SU-DHL-6 (cell line): ENCODE data around the gene EBPL.
A peak's percentile ranks its signal among the peaks of the same experiment; 100 is the strongest.

Experiments
- H2AFZ ChIP-seq: fragments of 200-600 bp; sonication (generic); 2 replicates; pipeline ENCODE4 v1.6.1; 2014; ENCODE audit warnings: low read depth, mild to moderate bottlenecking, moderate library complexity, mixed read lengths, antibody characterized with exemption, low read length; ENCODE audit not compliant: severe bottlenecking
- H3F3A ChIP-seq: fragments of 200-600 bp; shearing (Covaris generic); 2 replicates; pipeline ENCODE4 v1.6.0; 2016; ENCODE audit warnings: antibody characterized with exemption, mild to moderate bottlenecking; ENCODE audit not compliant: insufficient read depth
- H3K27ac ChIP-seq: fragments of 200-600 bp; sonication (generic); 2 replicates; pipeline ENCODE4 v1.5.1; 2016; ENCODE audit warnings: low read depth, mild to moderate bottlenecking, low read length, moderate library complexity, mixed read lengths
- H3K27me3 ChIP-seq: fragments of 200-600 bp; sonication (generic), shearing (Covaris generic); 2 replicates; pipeline ENCODE4 v1.6.0; 2014; ENCODE audit warnings: mild to moderate bottlenecking, low read length
- H3K36me3 ChIP-seq: fragments of 200-600 bp; sonication (generic); 2 replicates; pipeline ENCODE4 v1.6.1; 2014; ENCODE audit warnings: mild to moderate bottlenecking, low read length, mixed read lengths
- H3K4me2 ChIP-seq: fragments of 300-600, 200-600 bp; shearing (Covaris generic), sonication (generic); 2 replicates; pipeline ENCODE4 v1.6.0; 2014; ENCODE audit warnings: low read length, low read depth, mild to moderate bottlenecking; ENCODE audit not compliant: poor library complexity, severe bottlenecking
- H3K4me3 ChIP-seq: fragments of 200-600 bp; sonication (generic); 2 replicates; pipeline ENCODE4 v1.5.1; 2014; ENCODE audit warnings: antibody characterized with exemption, low read length, mild to moderate bottlenecking, mixed read lengths; ENCODE audit not compliant: insufficient read depth, poor library complexity, severe bottlenecking
- H3K79me2 ChIP-seq: fragments of 200-600 bp; sonication (generic); 2 replicates; pipeline ENCODE4 v1.6.1; 2014; ENCODE audit warnings: mild to moderate bottlenecking, low read length, moderate library complexity; ENCODE audit not compliant: insufficient read depth
- H3K9ac ChIP-seq: fragments of 200-600 bp; sonication (generic); 2 replicates; pipeline ENCODE4 v1.7.0; 2014; ENCODE audit warnings: mild to moderate bottlenecking, low read length
- H3K9me2 ChIP-seq: fragments of 200-600 bp; sonication (generic); replicated peaks from 2 replicates; pipeline ENCODE4 v1.6.1; 2014; ENCODE audit warnings: low read length; ENCODE audit not compliant: insufficient read depth
- H3K9me3 ChIP-seq: fragments of 200-600 bp; sonication (generic); 2 replicates; pipeline ENCODE4 v1.6.1; 2014; ENCODE audit warnings: low read length, mixed read lengths; ENCODE audit not compliant: insufficient read depth
- H4K20me1 ChIP-seq: fragments of 200-600 bp; sonication (generic); 2 replicates; pipeline ENCODE4 v1.6.1; 2014; ENCODE audit warnings: low read depth, mild to moderate bottlenecking, antibody characterized with exemption, low read length, moderate library complexity, mixed read lengths
- CTCF ChIP-seq: fragments of 200-600 bp; sonication (generic); IDR thresholded peaks from one replicate; pipeline ENCODE4 v1.5.1; 2017; ENCODE audit warnings: antibody characterized with exemption, mild to moderate bottlenecking, low read length, moderate library complexity; ENCODE audit not compliant: insufficient read depth, poor library complexity, severe bottlenecking
- EZH2phosphoT487 ChIP-seq: fragments of 200-600 bp; sonication (generic), shearing (Covaris generic); conservative IDR thresholded peaks from 2 replicates; pipeline ENCODE4 v1.6.1; 2018; ENCODE audit warnings: mild to moderate bottlenecking, antibody characterized with exemption, low read length, moderate library complexity, mixed read lengths

EBPL gene

DNA sequence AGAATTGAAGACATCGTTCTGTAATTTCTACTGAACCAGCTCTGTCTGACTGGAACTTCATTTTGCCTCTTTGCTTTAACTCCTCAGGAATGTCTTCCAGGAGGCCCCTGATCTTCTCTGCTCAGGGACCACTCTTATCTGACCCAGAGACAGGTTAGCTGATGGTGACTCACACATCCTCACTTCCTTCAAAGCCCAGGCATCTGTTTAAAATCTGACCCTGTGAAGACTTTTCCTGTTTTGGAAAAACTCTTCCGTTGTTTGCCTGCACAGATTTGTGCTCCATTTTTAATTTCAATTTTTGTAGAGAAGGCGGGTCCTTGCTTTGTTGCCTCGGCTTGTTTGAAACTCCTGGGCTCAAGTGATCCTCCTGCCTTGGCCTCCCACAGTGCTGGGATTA, 61.3 kb downstream of the EBPL start:
- Histone ChIP-seq H3K9me2 (no peaks in the 10 kb centered on the region), H3K9me3 (no peaks in the 10 kb centered on the region), H3K9ac (peak overlapping the region; percentile 76; the same call in 1 of the 2 replicates), H2AFZ (no peak overlapping the region), H3K27me3 (no peaks in the 10 kb centered on the region), H3K4me3 (no peak overlapping the region), H3K79me2 (peaks cover 44% of the 10 kb centered on the region), H4K20me1 (no peaks in the 10 kb centered on the region), H3F3A (no peaks in the 10 kb centered on the region; the same call in 1 of the 2 replicates), H3K4me2 (peak overlapping the region; percentile 70), H3K36me3 (no peaks in the 10 kb centered on the region), H3K27ac (peak overlapping the region; percentile 74)
- TF ChIP-seq EZH2phosphoT487 = no peak
- no peak for TF ChIP-seq CTCF

- Histone ChIP-seq H3K9ac (peak overlapping the region; percentile 76), H3F3A (no peaks in the 10 kb centered on the region; the same call in 1 of the 2 replicates), H3K9me2 (no peaks in the 10 kb centered on the region), H3K4me3 (peak overlapping the region; percentile 81), H3K4me2 (peak overlapping the region; percentile 70), H3K36me3 (no peaks in the 10 kb centered on the region), H4K20me1 (no peaks in the 10 kb centered on the region), H3K27ac (peak overlapping the region; percentile 74), H2AFZ (no peak overlapping the region), H3K9me3 (no peaks in the 10 kb centered on the region), H3K79me2 (peaks cover 44% of the 10 kb centered on the region), H3K27me3 (no peaks in the 10 kb centered on the region)
- TF ChIP-seq CTCF (no peak), EZH2phosphoT487 (no peak)
Observed at GRCh38 chr13:49629196-49629938, 61.9 kb downstream of the EBPL start.

DNA sequence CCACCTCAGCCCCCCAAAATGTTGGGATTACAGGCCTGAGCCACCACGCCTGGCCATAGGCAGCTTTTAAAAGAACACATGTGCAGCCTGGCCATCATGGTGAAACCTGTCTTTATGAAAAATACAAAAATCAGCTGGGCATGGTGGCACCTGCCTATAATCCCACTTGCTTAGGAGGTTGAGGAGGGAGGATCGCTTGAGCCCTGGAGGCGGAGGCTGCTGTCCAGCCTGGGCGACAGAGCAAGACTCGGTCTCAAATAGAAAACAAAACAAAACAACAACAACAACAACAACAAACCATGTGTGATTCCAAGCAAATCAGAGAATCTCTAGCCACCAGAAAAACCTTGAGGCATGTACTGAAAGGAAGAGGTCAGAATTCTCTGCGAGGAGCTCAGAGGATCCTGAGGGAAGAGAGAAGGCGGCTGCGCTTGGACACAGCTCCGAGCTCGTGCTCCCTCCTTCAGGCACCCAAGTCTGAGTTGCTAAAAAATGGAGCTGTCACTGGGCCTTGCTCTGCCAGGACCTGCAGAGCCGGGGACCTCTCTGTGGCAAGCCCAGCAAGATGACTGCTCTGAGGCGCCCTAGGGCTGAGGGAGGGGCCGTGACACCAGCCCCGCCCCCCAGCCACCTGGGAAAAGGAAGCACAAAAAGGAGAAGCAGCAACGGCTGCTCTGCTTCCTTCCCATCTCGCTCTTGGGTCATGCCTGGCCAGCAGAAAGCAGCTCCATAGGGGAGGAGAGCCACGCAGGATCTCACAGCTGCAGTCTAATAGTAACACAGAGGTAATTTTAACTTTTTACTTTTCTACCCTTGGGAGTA, 63.2 kb downstream of the EBPL start, which contains the start of gene ARL11:
Gene ARL11, plus strand, starts transcription at position 677 of the 822 bp plus-strand sequence. CDS start 1,941 bp downstream, outside the sequence.
- Histone ChIP-seq H3K27ac (peak within 1 kb of the TSS; percentile 74), H3F3A (no peaks in the 10 kb centered on the region; the same call in 1 of the 2 replicates), H3K36me3 (no peaks in the 10 kb centered on the region), H3K27me3 (no peaks in the 10 kb centered on the region), H3K9me2 (no peaks in the 10 kb centered on the region), H3K9me3 (no peaks in the 10 kb centered on the region), H3K9ac (peak within 1 kb of the TSS; percentile 76), H2AFZ (peak within 1 kb of the TSS; percentile 44), H3K4me2 (peak within 1 kb of the TSS; percentile 70), H3K79me2 (peaks cover 36% of the 10 kb centered on the region), H3K4me3 (peak within 1 kb of the TSS; percentile 81), H4K20me1 (no peaks in the 10 kb centered on the region)
- no peak for TF ChIP-seq CTCF
- TF ChIP-seq EZH2phosphoT487 = no peak
